ENCODE measurements around the gene KIAA0319L.

GRCh38 chr1:35591211-35591610 is 34.0 kb upstream of the KIAA0319L start:
- TF ChIP-seq POLR2A (IDR thresholded peaks at IDR 0.05) (no peak), CTCF (IDR thresholded peaks at IDR 0.05) (no peak)

Data from prostate gland (tissue), 2 donors.